Measurements from ENCODE around the gene NGDN. TPM values are rescaled to one million over a fixed set of nuclear protein-coding genes. Genes with fewer than 3 reads are reported as not detected.

Gene NGDN
- total and polyA plus RNA-seq, 3 experiments from 2014 or later, result 74.9 to 88.7 (median 82.7) TPM

GRCh38 chr14:23514644-23514957 is 45.1 kb downstream of the NGDN start:
- Histone ChIP-seq H3K9me3 (ENCODE audit: low read length) (no peaks in the 10 kb centered on the region), H3K27me3 (ENCODE audit: insufficient read depth, low read length, poor library complexity, severe bottlenecking) (no peaks in the 10 kb centered on the region), H3K36me3 (ENCODE audit: insufficient read depth, low read length) (no peaks in the 10 kb centered on the region), H3K27ac (ENCODE audit: low read depth, low read length) (no peak overlapping the region), H3K4me3 (ENCODE audit: low read length) (no peak overlapping the region), H3K4me1 (ENCODE audit: insufficient read depth, low read length) (peaks cover 6% of the 10 kb centered on the region)
- Mint-ChIP-seq H3K4me3 (no peak overlapping the region), H3K4me1 (peaks cover 3 to 11% (median 5%) of the 10 kb centered on the region in 3 donors), H3K9me3 (no peaks in the 10 kb centered on the region), H3K36me3 (peaks cover 1 to 11% (median 2%) of the 10 kb centered on the region in 3 donors), H3K27me3 (peaks cover 0 to 2% of the 10 kb centered on the region in 2 donors), H3K27ac (peak overlapping the region in 2 of 8 donors; percentile 35 to 58)
- CTCF ChIA-PET, result interaction anchor here (1.7 kb wide), 1 partner anchor 15 kb away, joined by 4 read pairs; no protein-coding TSS in a partner anchor
- POLR2A ChIA-PET, result interaction anchor here (0.5 kb wide), 1 partner anchor 9 kb away, joined by 4 read pairs; no protein-coding TSS in a partner anchor
- no peak for DNase-seq

GRCh38 chr14:23517650-23518326 is 48.3 kb downstream of the NGDN start:
- H3K27me3 ChIP-seq (ENCODE audit: insufficient read depth, low read length, poor library complexity, severe bottlenecking), result no peaks in the 10 kb centered on the region
- Mint-ChIP-seq H3K9me3 (no peaks in the 10 kb centered on the region), H3K4me1 (no peaks in the 10 kb centered on the region), H3K36me3 (peaks cover 0 to 9% (median 2%) of the 10 kb centered on the region in 3 donors), H3K4me3 (no peak overlapping the region), H3K27ac (peak overlapping the region in 1 of 8 donors; percentile 53), H3K27me3 (peaks cover 0 to 2% of the 10 kb centered on the region in 2 donors)
- H3K4me1 ChIP-seq (ENCODE audit: insufficient read depth, low read length), result no peaks in the 10 kb centered on the region
- no peak overlapping the region for H3K4me3 ChIP-seq (ENCODE audit: low read length)
- ChIA-PET CTCF (interaction anchor here (1.0 kb wide), 1 partner anchor 17 kb away, joined by 3 read pairs; no protein-coding TSS in a partner anchor), POLR2A (no interaction called here)
- H3K36me3 ChIP-seq (ENCODE audit: insufficient read depth, low read length), result no peaks in the 10 kb centered on the region
- no peak overlapping the region for H3K27ac ChIP-seq (ENCODE audit: low read depth, low read length)
- no peaks in the 10 kb centered on the region for H3K9me3 ChIP-seq (ENCODE audit: low read length)
- DNase-seq, result no peak

- no peaks in the 10 kb centered on the region for H3K27me3 ChIP-seq (ENCODE audit: insufficient read depth, low read length, poor library complexity, severe bottlenecking)
- Mint-ChIP-seq H3K4me1 (no peaks in the 10 kb centered on the region), H3K4me3 (no peak overlapping the region), H3K27ac (no peak overlapping the region), H3K27me3 (peaks cover 0 to 2% of the 10 kb centered on the region in 2 donors), H3K36me3 (peaks cover 0 to 9% (median 2%) of the 10 kb centered on the region in 3 donors), H3K9me3 (no peaks in the 10 kb centered on the region)
- no peaks in the 10 kb centered on the region for H3K4me1 ChIP-seq (ENCODE audit: insufficient read depth, low read length)
- no peaks in the 10 kb centered on the region for H3K36me3 ChIP-seq (ENCODE audit: insufficient read depth, low read length)
- no peak overlapping the region for H3K27ac ChIP-seq (ENCODE audit: low read depth, low read length)
- CTCF ChIA-PET, result no interaction called here
- H3K4me3 ChIP-seq (ENCODE audit: low read length), result no peak overlapping the region
- POLR2A ChIA-PET, result no interaction called here
- DNase-seq, result no peak
- no peaks in the 10 kb centered on the region for H3K9me3 ChIP-seq (ENCODE audit: low read length)
These were observed 49.2 kb downstream of the NGDN start for GRCh38 chr14:23518709-23519108.

GRCh38 chr14:23520899-23521533 is 51.5 kb downstream of the NGDN start:
- H3K4me1 Mint-ChIP-seq, result no peaks in the 10 kb centered on the region
- H3K4me3 Mint-ChIP-seq, result no peak overlapping the region
- no peaks in the 10 kb centered on the region for H3K27me3 ChIP-seq (ENCODE audit: insufficient read depth, low read length, poor library complexity, severe bottlenecking)
- H3K36me3 Mint-ChIP-seq, result peaks cover 0 to 4% (median 0%) of the 10 kb centered on the region in 3 donors
- no peak for DNase-seq
- H3K27me3 Mint-ChIP-seq, result no peaks in the 10 kb centered on the region
- H3K27ac Mint-ChIP-seq, result no peak overlapping the region
- no peaks in the 10 kb centered on the region for H3K9me3 ChIP-seq (ENCODE audit: low read length)
- POLR2A ChIA-PET, result no interaction called here
- no peaks in the 10 kb centered on the region for H3K36me3 ChIP-seq (ENCODE audit: insufficient read depth, low read length)
- no peak overlapping the region for H3K27ac ChIP-seq (ENCODE audit: low read depth, low read length)
- no peaks in the 10 kb centered on the region for H3K4me1 ChIP-seq (ENCODE audit: insufficient read depth, low read length)
- H3K9me3 Mint-ChIP-seq, result no peaks in the 10 kb centered on the region
- CTCF ChIA-PET, result no interaction called here
- H3K4me3 ChIP-seq (ENCODE audit: low read length), result no peak overlapping the region

GRCh38 chr14:23521785-23522640 is 52.5 kb downstream of the NGDN start:
- no peaks in the 10 kb centered on the region for H3K9me3 Mint-ChIP-seq
- H3K27ac Mint-ChIP-seq, result no peak overlapping the region
- Histone ChIP-seq H3K36me3 (ENCODE audit: insufficient read depth, low read length) (no peaks in the 10 kb centered on the region), H3K9me3 (ENCODE audit: low read length) (no peaks in the 10 kb centered on the region), H3K27ac (ENCODE audit: low read depth, low read length) (no peak overlapping the region), H3K4me3 (ENCODE audit: low read length) (no peak overlapping the region), H3K4me1 (ENCODE audit: insufficient read depth, low read length) (no peaks in the 10 kb centered on the region), H3K27me3 (ENCODE audit: insufficient read depth, low read length, poor library complexity, severe bottlenecking) (no peaks in the 10 kb centered on the region)
- CTCF ChIA-PET, result no interaction called here
- H3K4me1 Mint-ChIP-seq, result no peaks in the 10 kb centered on the region
- POLR2A ChIA-PET, result no interaction called here
- peaks cover 0 to 4% (median 0%) of the 10 kb centered on the region in 3 donors for H3K36me3 Mint-ChIP-seq
- H3K4me3 Mint-ChIP-seq, result no peak overlapping the region
- no peak for DNase-seq
- H3K27me3 Mint-ChIP-seq, result no peaks in the 10 kb centered on the region

GRCh38 chr14:23522643-23523198 is 53.2 kb downstream of the NGDN start:
- Histone ChIP-seq H3K9me3 (ENCODE audit: low read length) (no peaks in the 10 kb centered on the region), H3K27ac (ENCODE audit: low read depth, low read length) (no peak overlapping the region), H3K36me3 (ENCODE audit: insufficient read depth, low read length) (no peaks in the 10 kb centered on the region), H3K4me1 (ENCODE audit: insufficient read depth, low read length) (no peaks in the 10 kb centered on the region), H3K27me3 (ENCODE audit: insufficient read depth, low read length, poor library complexity, severe bottlenecking) (no peaks in the 10 kb centered on the region), H3K4me3 (ENCODE audit: low read length) (no peak overlapping the region)
- DNase-seq, result no peak
- no peaks in the 10 kb centered on the region for H3K27me3 Mint-ChIP-seq
- no peak overlapping the region for H3K4me3 Mint-ChIP-seq
- H3K27ac Mint-ChIP-seq, result peak overlapping the region in 2 of 8 donors; percentile 17 to 60
- H3K9me3 Mint-ChIP-seq, result no peaks in the 10 kb centered on the region
- CTCF ChIA-PET, result no interaction called here
- peaks cover 0 to 4% (median 0%) of the 10 kb centered on the region in 3 donors for H3K36me3 Mint-ChIP-seq
- POLR2A ChIA-PET, result no interaction called here
- no peaks in the 10 kb centered on the region for H3K4me1 Mint-ChIP-seq

- no peaks in the 10 kb centered on the region for H3K4me1 Mint-ChIP-seq
- H3K27me3 Mint-ChIP-seq, result no peaks in the 10 kb centered on the region
- DNase-seq, result no peak
- no peak overlapping the region for H3K27ac Mint-ChIP-seq
- CTCF ChIA-PET, result no interaction called here
- no peak overlapping the region for H3K4me3 ChIP-seq (ENCODE audit: low read length)
- H3K27ac ChIP-seq (ENCODE audit: low read depth, low read length), result no peak overlapping the region
- POLR2A ChIA-PET, result no interaction called here
- H3K9me3 Mint-ChIP-seq, result no peaks in the 10 kb centered on the region
- no peaks in the 10 kb centered on the region for H3K36me3 ChIP-seq (ENCODE audit: insufficient read depth, low read length)
- no peaks in the 10 kb centered on the region for H3K9me3 ChIP-seq (ENCODE audit: low read length)
- H3K4me3 Mint-ChIP-seq, result no peak overlapping the region
- H3K4me1 ChIP-seq (ENCODE audit: insufficient read depth, low read length), result no peaks in the 10 kb centered on the region
- no peaks in the 10 kb centered on the region for H3K27me3 ChIP-seq (ENCODE audit: insufficient read depth, low read length, poor library complexity, severe bottlenecking)
- peaks cover 0 to 4% (median 0%) of the 10 kb centered on the region in 3 donors for H3K36me3 Mint-ChIP-seq
These were observed 53.9 kb downstream of the NGDN start for GRCh38 chr14:23523229-23524016.

Measured in CD8-positive, alpha-beta memory T cell (primary cell).